PC-3 (cell line): ENCODE measurements around the gene SMC6. TPM values are rescaled to one million over a fixed set of nuclear protein-coding genes. Genes with fewer than 3 reads are reported as not detected.

Experiments used
- ATAC-seq: fragments of 200-7000 bp; cut with Tn5 transposase; 2 replicates; pipeline ENCODE4 v1.9.1; 2020; ENCODE audit warnings: mild to moderate bottlenecking, moderate library complexity
- BruUV-seq: library from RNA; stranded (reverse); fragments of 400-500 nt; replicated peaks from 2 replicates; lab custom pipeline; 2021; lab: Mats Ljungman, UMichigan
- CTCF ChIA-PET: fragments of 300-600 bp; sonication (Branson Sonifier 250); formaldehyde crosslinking; loops from one replicate; lab custom pipeline; 2022; ENCODE audit warnings: antibody characterized with exemption; lab: Charles Lee
- POLR2A ChIA-PET: fragments of 300-600 bp; sonication (Branson Sonifier 250); formaldehyde crosslinking; loops from one replicate; lab custom pipeline; 2022; ENCODE audit warnings: antibody characterized with exemption; ENCODE audit not compliant: unreplicated experiment; lab: Charles Lee
- DNase-seq: peaks from one replicate; pipeline ENCODE4 v3.0.0-alpha.2; 2015
- H2AFZ ChIP-seq: fragments of 300-600 bp; sonication (generic); 2 replicates; pipeline ENCODE4 v1.6.0; 2016; ENCODE audit warnings: antibody characterized with exemption, low read length
- H3F3A ChIP-seq: fragments of 300-600 bp; sonication (generic); one replicate; pipeline ENCODE4 v1.6.0; 2017; ENCODE audit warnings: antibody characterized with exemption, low read length, control low read depth, mild to moderate bottlenecking; ENCODE audit not compliant: unreplicated experiment
- H3K27ac ChIP-seq: fragments of 300-600 bp; sonication (generic); 2 replicates; pipeline ENCODE4 v1.5.1; 2016; ENCODE audit warnings: mild to moderate bottlenecking, low read length
- H3K27me3 ChIP-seq: fragments of 300-600 bp; sonication (generic); 2 replicates; pipeline ENCODE4 v1.6.1; 2016; ENCODE audit warnings: low read length, mixed read lengths
- H3K36me3 ChIP-seq: fragments of 300-600 bp; sonication (generic); 2 replicates; pipeline ENCODE4 v1.6.1; 2016; ENCODE audit warnings: low read depth, mixed run types, low read length, mixed read lengths
- H3K4me1 ChIP-seq: fragments of 300-600 bp; sonication (generic); 2 replicates; pipeline ENCODE4 v1.5.1; 2016; ENCODE audit warnings: low read length; ENCODE audit not compliant: insufficient read depth
- H3K4me2 ChIP-seq: fragments of 300-600 bp; sonication (generic); 2 replicates; pipeline ENCODE4 v1.6.0; 2016; ENCODE audit warnings: low read length
- H3K4me3 ChIP-seq: fragments of 300-600 bp; sonication (generic); 2 replicates; pipeline ENCODE4 v1.5.1; 2016; ENCODE audit warnings: mild to moderate bottlenecking, low read length, mixed read lengths
- H3K79me2 ChIP-seq: fragments of 300-600 bp; sonication (generic); 2 replicates; pipeline ENCODE4 v1.6.1; 2017; ENCODE audit warnings: low read length, mixed read lengths
- H3K9ac ChIP-seq: fragments of 300-600 bp; sonication (generic); 2 replicates; pipeline ENCODE4 v1.6.0; 2016; ENCODE audit warnings: mild to moderate bottlenecking, low read length
- H3K9me2 ChIP-seq: fragments of 300-600 bp; sonication (generic); replicated peaks from 2 replicates; pipeline ENCODE4 v1.6.1; 2016; ENCODE audit warnings: mixed run types, low read length, mixed read lengths
- H3K9me3 ChIP-seq: fragments of 300-600 bp; sonication (generic); 2 replicates; pipeline ENCODE4 v1.6.1; 2016; ENCODE audit warnings: low read length, mixed read lengths
- H4K20me1 ChIP-seq: fragments of 300-600 bp; sonication (generic); 2 replicates; pipeline ENCODE4 v1.6.1; 2016; ENCODE audit warnings: low read length, mixed read lengths
- EZH2 ChIP-seq: fragments of 300-600 bp; sonication (generic); IDR thresholded peaks from one replicate; pipeline ENCODE4 v1.6.1; 2017; ENCODE audit warnings: antibody characterized with exemption, mild to moderate bottlenecking, low read length; ENCODE audit not compliant: unreplicated experiment
- EZH2phosphoT487 ChIP-seq: fragments of 300-600 bp; sonication (generic); IDR thresholded peaks from 2 replicates; pipeline ENCODE4 v1.6.1; 2018; ENCODE audit warnings: mild to moderate bottlenecking, antibody characterized with exemption, low read length, borderline replicate concordance
- intact Hi-C: fragments of 100-400 bp; cut with micrococcal nuclease; formaldehyde crosslinking; loops from 2 replicates; pipeline ENCODE4 v1.9.0; 2023
- total RNA-seq: library from RNA; depleted of rRNA; stranded (reverse); fragments of >200 nt; gene quantifications from 2 replicates; pipeline ENCODE4 v1.2.3, GENCODE V29; 2014
- TF ChIP-seq, protein P1 (sequence below): fragments of 300-600 bp; sonication (generic); conservative IDR thresholded peaks from 2 replicates; pipeline ENCODE4 v1.5.1; 2017; ENCODE audit warnings: antibody characterized with exemption, low read depth, mild to moderate bottlenecking, low read length

The SMC6 gene
- total RNA-seq, 1 experiment from 2014 or later, result 15.6 TPM

DNA sequence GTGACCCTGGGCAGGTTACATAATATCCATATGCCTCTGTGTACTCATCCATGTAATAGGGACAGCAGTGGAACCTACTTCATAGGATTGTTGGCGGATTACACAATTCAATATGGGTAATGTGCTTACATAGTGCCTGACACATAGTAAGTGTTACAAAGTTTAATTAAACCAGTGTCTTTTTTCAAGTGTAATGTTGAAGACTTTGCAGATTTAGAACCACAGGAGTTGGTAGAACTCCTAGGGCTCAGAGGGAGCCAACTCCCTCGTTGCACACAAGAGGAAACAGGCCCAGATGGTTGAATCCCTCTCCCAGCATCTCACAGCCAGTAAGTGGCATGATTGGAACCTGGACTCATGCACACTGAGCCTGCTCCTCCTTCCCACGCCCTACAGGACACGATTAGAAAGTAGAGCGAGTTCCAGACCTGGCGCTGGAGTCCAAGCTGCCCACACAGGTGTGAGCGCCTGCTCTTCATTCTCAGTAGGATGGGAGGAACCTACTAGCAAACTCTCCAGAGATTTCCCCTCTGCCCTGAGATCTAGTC is 115.3 kb downstream of the SMC6 start:
- H3K27me3 ChIP-seq, result no peaks in the 10 kb centered on the region
- H3F3A ChIP-seq, result no peaks in the 10 kb centered on the region
- no peaks in the 10 kb centered on the region for H4K20me1 ChIP-seq
- no TSS peak for BruUV-seq
- H3K4me2 ChIP-seq, result no peak overlapping the region
- no peak overlapping the region for H2AFZ ChIP-seq
- DNase-seq, result no peak
- H3K79me2 ChIP-seq, result no peaks in the 10 kb centered on the region
- intact Hi-C loops, result no loop called here
- no peak overlapping the region for H3K27ac ChIP-seq
- H3K4me3 ChIP-seq, result no peak overlapping the region
- POLR2A ChIA-PET, result no interaction called here
- peaks cover 6% of the 10 kb centered on the region for H3K4me1 ChIP-seq
- CTCF ChIA-PET, result no interaction called here
- no peaks in the 10 kb centered on the region for H3K9me3 ChIP-seq
- H3K9ac ChIP-seq, result no peak overlapping the region
- ATAC-seq, result no peak
- TF ChIP-seq EZH2 (no peak), EZH2phosphoT487 (no peak)
- TF ChIP-seq, protein P1, sequence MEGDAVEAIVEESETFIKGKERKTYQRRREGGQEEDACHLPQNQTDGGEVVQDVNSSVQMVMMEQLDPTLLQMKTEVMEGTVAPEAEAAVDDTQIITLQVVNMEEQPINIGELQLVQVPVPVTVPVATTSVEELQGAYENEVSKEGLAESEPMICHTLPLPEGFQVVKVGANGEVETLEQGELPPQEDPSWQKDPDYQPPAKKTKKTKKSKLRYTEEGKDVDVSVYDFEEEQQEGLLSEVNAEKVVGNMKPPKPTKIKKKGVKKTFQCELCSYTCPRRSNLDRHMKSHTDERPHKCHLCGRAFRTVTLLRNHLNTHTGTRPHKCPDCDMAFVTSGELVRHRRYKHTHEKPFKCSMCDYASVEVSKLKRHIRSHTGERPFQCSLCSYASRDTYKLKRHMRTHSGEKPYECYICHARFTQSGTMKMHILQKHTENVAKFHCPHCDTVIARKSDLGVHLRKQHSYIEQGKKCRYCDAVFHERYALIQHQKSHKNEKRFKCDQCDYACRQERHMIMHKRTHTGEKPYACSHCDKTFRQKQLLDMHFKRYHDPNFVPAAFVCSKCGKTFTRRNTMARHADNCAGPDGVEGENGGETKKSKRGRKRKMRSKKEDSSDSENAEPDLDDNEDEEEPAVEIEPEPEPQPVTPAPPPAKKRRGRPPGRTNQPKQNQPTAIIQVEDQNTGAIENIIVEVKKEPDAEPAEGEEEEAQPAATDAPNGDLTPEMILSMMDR, result no peak
- H3K9me2 ChIP-seq, result no peaks in the 10 kb centered on the region
- no peaks in the 10 kb centered on the region for H3K36me3 ChIP-seq

DNA sequence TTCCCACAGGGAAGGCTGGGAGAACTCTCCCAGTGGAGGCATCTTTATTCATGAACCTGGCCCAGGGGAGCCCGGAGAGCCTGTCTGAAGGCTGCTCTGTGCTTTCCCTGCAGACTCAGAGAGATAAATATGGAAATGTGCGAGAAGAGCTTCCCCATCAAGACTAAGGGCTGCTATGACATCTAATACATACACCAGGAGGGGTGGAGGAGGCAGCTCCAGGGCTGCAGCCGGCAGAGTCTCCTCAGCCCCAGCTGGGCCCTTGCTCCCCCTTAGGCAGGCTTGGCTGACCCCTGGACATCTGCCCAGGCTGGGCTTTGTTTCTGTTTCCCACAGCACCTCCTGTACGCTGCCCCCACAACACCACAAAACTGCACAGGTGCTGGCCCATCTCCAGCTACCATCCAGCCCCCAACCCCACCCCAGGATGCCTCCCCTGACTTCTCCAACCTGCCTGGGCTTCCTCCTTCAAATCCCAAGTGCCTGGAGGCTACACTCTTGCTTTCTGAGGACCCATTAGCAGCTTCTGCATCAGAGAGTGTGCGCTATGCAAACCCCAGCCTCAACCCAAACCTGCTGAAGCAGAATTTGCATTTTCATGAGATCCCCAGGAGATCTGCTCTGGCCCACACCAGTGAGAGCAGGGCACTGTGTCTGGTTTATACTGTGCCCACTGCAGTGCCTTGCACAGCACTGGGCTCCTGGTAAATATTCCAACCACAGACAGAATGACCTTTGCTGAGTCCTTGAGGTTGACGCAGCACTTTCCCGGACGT is 116.3 kb downstream of the SMC6 start:
- DNase-seq (no peak), ATAC-seq (no peak)
- Histone ChIP-seq H3K9me2 (no peaks in the 10 kb centered on the region), H3F3A (no peaks in the 10 kb centered on the region), H3K4me2 (no peak overlapping the region), H3K36me3 (no peaks in the 10 kb centered on the region), H3K27ac (no peak overlapping the region), H3K79me2 (no peaks in the 10 kb centered on the region), H3K4me3 (no peak overlapping the region), H4K20me1 (no peaks in the 10 kb centered on the region), H2AFZ (no peak overlapping the region), H3K4me1 (no peaks in the 10 kb centered on the region), H3K27me3 (no peaks in the 10 kb centered on the region), H3K9me3 (no peaks in the 10 kb centered on the region), H3K9ac (no peak overlapping the region)
- intact Hi-C loops, result no loop called here
- TF ChIP-seq EZH2 (no peak), EZH2phosphoT487 (no peak)
- TF ChIP-seq, protein P1, result no peak
- BruUV-seq, result no TSS peak
- CTCF ChIA-PET, result no interaction called here
- POLR2A ChIA-PET, result interaction anchor here (0.5 kb wide), 1 partner anchor 783 kb away, joined by 3 read pairs; no protein-coding TSS in a partner anchor

DNA sequence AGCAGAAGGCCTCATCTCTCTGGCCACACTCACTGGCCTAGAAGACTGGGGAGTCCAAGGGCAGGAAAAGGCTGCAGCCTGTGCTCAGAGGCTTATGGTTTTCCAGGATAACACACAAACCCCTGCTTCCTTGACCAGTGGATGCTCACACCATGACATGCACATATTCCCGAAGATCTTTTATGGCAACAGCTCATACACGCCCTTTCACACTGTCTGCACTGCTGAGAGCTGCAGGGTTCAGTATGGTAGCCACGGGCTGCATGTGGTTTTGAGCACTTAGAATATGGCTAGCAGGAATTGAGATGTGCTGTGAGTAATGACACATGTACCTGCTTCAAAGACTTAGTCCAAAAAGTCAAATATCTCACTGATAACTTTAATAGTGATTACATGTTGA is 117.4 kb downstream of the SMC6 start:
- CTCF ChIA-PET, result no interaction called here

More for the DNA sequence above, 117.4 kb downstream of the SMC6 start:
- H3F3A ChIP-seq, result no peaks in the 10 kb centered on the region
- BruUV-seq, result no TSS peak
- no peaks in the 10 kb centered on the region for H3K79me2 ChIP-seq
- H3K9ac ChIP-seq, result no peak overlapping the region
- POLR2A ChIA-PET, result no interaction called here
- H3K4me3 ChIP-seq, result no peak overlapping the region
- no peak overlapping the region for H3K4me2 ChIP-seq
- H2AFZ ChIP-seq, result no peak overlapping the region
- no peaks in the 10 kb centered on the region for H3K27me3 ChIP-seq
- DNase-seq (no peak), ATAC-seq (no peak)
- no peaks in the 10 kb centered on the region for H3K4me1 ChIP-seq
- no peaks in the 10 kb centered on the region for H3K9me2 ChIP-seq
- no peak for TF ChIP-seq EZH2phosphoT487
- no peak for TF ChIP-seq EZH2
- TF ChIP-seq, protein P1, result no peak
- no peak overlapping the region for H3K27ac ChIP-seq
- no peaks in the 10 kb centered on the region for H3K36me3 ChIP-seq
- H4K20me1 ChIP-seq, result no peaks in the 10 kb centered on the region
- H3K9me3 ChIP-seq, result no peaks in the 10 kb centered on the region
- intact Hi-C loops, result no loop called here
